ENCODE results near the gene RIMKLA. TPM values are rescaled to one million over a fixed set of nuclear protein-coding genes. Genes with fewer than 3 reads are reported as not detected.

Gene RIMKLA
- total and polyA plus RNA-seq, 2 donors (not counting 1 experiment from before 2014, with no cell fraction given), result 0.01 TPM; not detected in 1

DNA sequence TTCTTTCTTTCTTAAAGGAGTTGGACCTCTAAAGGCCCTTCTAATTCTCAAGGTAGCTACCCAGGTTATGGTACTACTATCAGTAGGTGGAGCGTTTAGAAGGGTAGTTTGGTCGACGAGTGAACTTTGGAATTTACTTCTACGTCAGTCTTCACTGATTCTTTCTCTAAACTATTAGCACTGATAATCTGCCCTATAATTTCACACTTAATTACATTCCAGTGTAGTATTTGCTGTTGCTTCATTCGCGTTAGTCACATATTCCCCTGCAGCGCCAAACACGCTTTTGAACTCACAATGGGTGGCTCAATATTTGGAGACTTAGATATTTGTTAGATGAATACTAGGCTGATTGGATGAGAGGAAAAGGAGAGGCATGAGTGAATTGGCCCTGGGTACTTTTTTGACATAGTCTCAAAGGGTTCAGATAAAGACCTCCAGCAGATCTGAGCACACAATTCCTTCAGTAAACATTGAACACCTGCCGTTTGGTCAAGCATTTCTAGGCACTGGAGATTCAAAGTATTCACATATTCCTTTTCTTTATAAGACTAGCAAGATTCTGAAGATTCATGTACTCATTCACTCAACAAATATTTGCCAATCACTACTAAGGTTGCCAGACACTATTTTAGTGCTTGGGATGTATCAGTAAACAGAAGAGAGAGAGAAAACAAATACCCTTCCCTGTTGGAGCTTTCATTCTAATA, 44.6 kb upstream of the RIMKLA start:
- DNase-seq, result no peak
- CTCF ChIA-PET, result no interaction called here
- WGBS (ENCODE audit: insufficient coverage), result 33% methylated on average over 1 of the region's 9 CpGs

DNA sequence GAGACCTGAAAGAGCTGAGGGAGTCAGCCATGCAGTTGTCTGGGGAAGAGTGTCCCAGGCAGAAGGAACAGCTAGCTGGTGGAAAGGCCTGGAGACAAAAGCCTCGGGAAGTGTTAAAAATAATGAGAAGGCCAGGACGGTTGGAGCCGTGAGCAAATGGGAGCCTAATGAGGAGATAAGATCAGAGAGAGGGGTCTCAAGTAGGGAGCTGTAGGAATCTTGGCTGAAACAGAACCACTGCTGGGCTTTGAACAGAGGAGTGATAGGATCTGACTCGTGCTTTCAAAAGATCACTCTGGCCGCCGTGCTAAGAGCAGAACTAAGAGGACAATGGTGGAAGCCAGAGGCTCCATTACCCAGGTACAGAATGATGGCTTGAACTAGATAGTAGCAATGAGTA, 43.6 kb upstream of the RIMKLA start:
- no peak for TF ChIP-seq EZH2 (IDR thresholded peaks at IDR 0.05; ENCODE audit: borderline replicate concordance, insufficient read depth, low read depth, low read length, poor library complexity, severe bottlenecking)
- TF ChIP-seq, protein P1, sequence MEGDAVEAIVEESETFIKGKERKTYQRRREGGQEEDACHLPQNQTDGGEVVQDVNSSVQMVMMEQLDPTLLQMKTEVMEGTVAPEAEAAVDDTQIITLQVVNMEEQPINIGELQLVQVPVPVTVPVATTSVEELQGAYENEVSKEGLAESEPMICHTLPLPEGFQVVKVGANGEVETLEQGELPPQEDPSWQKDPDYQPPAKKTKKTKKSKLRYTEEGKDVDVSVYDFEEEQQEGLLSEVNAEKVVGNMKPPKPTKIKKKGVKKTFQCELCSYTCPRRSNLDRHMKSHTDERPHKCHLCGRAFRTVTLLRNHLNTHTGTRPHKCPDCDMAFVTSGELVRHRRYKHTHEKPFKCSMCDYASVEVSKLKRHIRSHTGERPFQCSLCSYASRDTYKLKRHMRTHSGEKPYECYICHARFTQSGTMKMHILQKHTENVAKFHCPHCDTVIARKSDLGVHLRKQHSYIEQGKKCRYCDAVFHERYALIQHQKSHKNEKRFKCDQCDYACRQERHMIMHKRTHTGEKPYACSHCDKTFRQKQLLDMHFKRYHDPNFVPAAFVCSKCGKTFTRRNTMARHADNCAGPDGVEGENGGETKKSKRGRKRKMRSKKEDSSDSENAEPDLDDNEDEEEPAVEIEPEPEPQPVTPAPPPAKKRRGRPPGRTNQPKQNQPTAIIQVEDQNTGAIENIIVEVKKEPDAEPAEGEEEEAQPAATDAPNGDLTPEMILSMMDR (IDR thresholded peaks at IDR 0.05), result no peak
- no peaks in the 10 kb centered on the region for H3K27me3 Mint-ChIP-seq
- no peak overlapping the region for H3K9ac ChIP-seq (ENCODE audit: low read length)
- H3K4me1 ChIP-seq (ENCODE audit: control insufficient read depth in 2 of 2, insufficient read depth in 2 of 2, low read length in 2 of 2), result peaks cover 20 to 24% of the 10 kb centered on the region in 2 donors
- WGBS (ENCODE audit: insufficient coverage), result 98% methylated on average over 6 of the region's 6 CpGs
- ATAC-seq (ENCODE audit: low read depth), result no peak
- H3K27me3 ChIP-seq (replicated peaks in 1 of 4; ENCODE audit: control extremely low read depth in 1 of 4, control insufficient read depth in 3 of 4, insufficient read depth in 4 of 4, low read length in 3 of 4), result no peaks in the 10 kb centered on the region
- H3K4me1 Mint-ChIP-seq, result peaks cover 33% of the 10 kb centered on the region
- no peak overlapping the region for H2AFZ ChIP-seq (ENCODE audit: insufficient read depth, low read depth, low read length, poor library complexity, severe bottlenecking)
- H3K27ac ChIP-seq (ENCODE audit: low read length in 2 of 2), result no peak overlapping the region
- ChIA-PET CTCF (interaction anchor here (0.6 kb wide), 1 partner anchor 1108 kb away, joined by 4 read pairs; no protein-coding TSS in a partner anchor), POLR2A (no interaction called here)
- H3K27ac Mint-ChIP-seq, result no peak overlapping the region
- H4K20me1 ChIP-seq (ENCODE audit: control insufficient read depth, insufficient read depth, low read length, poor library complexity, severe bottlenecking), result peaks cover 20% of the 10 kb centered on the region
- H3K36me3 ChIP-seq (replicated peaks in 1 of 2; ENCODE audit: control extremely low read depth in 1 of 2, control insufficient read depth in 1 of 2, extremely low read depth in 1 of 2, insufficient read depth in 2 of 2, low read length in 1 of 2), result no peaks in the 10 kb centered on the region
- H3K4me3 ChIP-seq (ENCODE audit: control extremely low read depth in 1 of 5, extremely low read depth in 1 of 5, insufficient read depth in 1 of 5, low read depth in 2 of 5, low read length in 4 of 5), result no peak overlapping the region
- DNase-seq, result no peak
- no peak overlapping the region for H3K4me2 ChIP-seq (replicated peaks; ENCODE audit: low read depth, low read length, poor library complexity, severe bottlenecking)
- H3K9me3 Mint-ChIP-seq (ENCODE audit: insufficient read depth), result no peaks in the 10 kb centered on the region
- no peaks in the 10 kb centered on the region for H3K9me3 ChIP-seq (ENCODE audit: control extremely low read depth in 1 of 3, control insufficient read depth in 2 of 3, insufficient read depth in 1 of 3, low read length in 2 of 3)
- peak overlapping the region; percentile 13 for H3K4me3 Mint-ChIP-seq
- peaks cover 47% of the 10 kb centered on the region for H3K79me2 ChIP-seq (ENCODE audit: control insufficient read depth, insufficient read depth, low read length)
- intact Hi-C loops (cut with micrococcal nuclease), result loop anchor here (5.0 kb wide), 1 partner anchor 300 kb away; no protein-coding TSS in a partner anchor

More for the DNA sequence above, 44.6 kb upstream of the RIMKLA start:
- Mint-ChIP-seq H3K4me3 (peak overlapping the region; percentile 91), H3K27ac (peak overlapping the region; percentile 83), H3K9me3 (ENCODE audit: insufficient read depth) (no peaks in the 10 kb centered on the region), H3K27me3 (no peaks in the 10 kb centered on the region), H3K4me1 (peaks cover 38% of the 10 kb centered on the region)
- Histone ChIP-seq H3K4me2 (replicated peaks; ENCODE audit: low read depth, low read length, poor library complexity, severe bottlenecking) (peak overlapping the region; percentile 97), H3K27me3 (replicated peaks in 1 of 4; ENCODE audit: control extremely low read depth in 1 of 4, control insufficient read depth in 3 of 4, insufficient read depth in 4 of 4, low read length in 3 of 4) (no peaks in the 10 kb centered on the region), H4K20me1 (ENCODE audit: control insufficient read depth, insufficient read depth, low read length, poor library complexity, severe bottlenecking) (peaks cover 24% of the 10 kb centered on the region), H3K9ac (ENCODE audit: low read length) (peak overlapping the region; percentile 93), H3K4me1 (ENCODE audit: control insufficient read depth in 2 of 2, insufficient read depth in 2 of 2, low read length in 2 of 2) (peaks cover 20 to 24% of the 10 kb centered on the region in 2 donors), H3K36me3 (replicated peaks in 1 of 2; ENCODE audit: control extremely low read depth in 1 of 2, control insufficient read depth in 1 of 2, extremely low read depth in 1 of 2, insufficient read depth in 2 of 2, low read length in 1 of 2) (no peaks in the 10 kb centered on the region), H3K9me3 (ENCODE audit: control extremely low read depth in 1 of 3, control insufficient read depth in 2 of 3, insufficient read depth in 1 of 3, low read length in 2 of 3) (no peaks in the 10 kb centered on the region), H3K79me2 (ENCODE audit: control insufficient read depth, insufficient read depth, low read length) (peaks cover 57% of the 10 kb centered on the region), H2AFZ (ENCODE audit: insufficient read depth, low read depth, low read length, poor library complexity, severe bottlenecking) (peak overlapping the region; percentile 96), H3K4me3 (ENCODE audit: control extremely low read depth in 1 of 5, extremely low read depth in 1 of 5, insufficient read depth in 1 of 5, low read depth in 2 of 5, low read length in 4 of 5) (peak overlapping the region; percentile 61 to 97 (median 89)), H3K27ac (ENCODE audit: low read length in 2 of 2) (peak overlapping the region; percentile 75 to 91)
- POLR2A ChIA-PET, result interaction anchor here (0.7 kb wide), 1 partner anchor 483 kb away, joined by 5 read pairs; no protein-coding TSS in a partner anchor
- TF ChIP-seq, protein P1 (IDR thresholded peaks at IDR 0.05), result no peak
- no peak for TF ChIP-seq EZH2 (IDR thresholded peaks at IDR 0.05; ENCODE audit: borderline replicate concordance, insufficient read depth, low read depth, low read length, poor library complexity, severe bottlenecking)
- intact Hi-C loops (cut with micrococcal nuclease), result loop anchor here (1.0 to 5.0 kb wide), 6 partner anchors 120 to 431 kb away; partner anchors contain the start of genes C1orf50, CCDC30, P3H1 and PPCS
- no peak for ATAC-seq (ENCODE audit: low read depth)
